PFSK-1 (cell line): ENCODE results near the gene LILRB3.

ENCODE experiments used
- FOXP2 ChIP-seq: optimal IDR thresholded peaks from 2 replicates; pipeline ENCODE3; 2011; ENCODE audit warnings: borderline replicate concordance, control low read depth, inconsistent platforms; ENCODE audit not compliant: insufficient read depth; ENCODE audit errors: extremely low read length, extremely low read depth
- POLR2AphosphoS5 ChIP-seq: IDR thresholded peaks from 2 replicates; pipeline ENCODE4 v1.6.1; 2012; ENCODE audit warnings: low read depth, mild to moderate bottlenecking, control low read depth, low read length, moderate library complexity
- SIN3A ChIP-seq: IDR thresholded peaks from 2 replicates; pipeline ENCODE4 v1.6.1; 2012; ENCODE audit warnings: mild to moderate bottlenecking, low read length, moderate library complexity, borderline replicate concordance; ENCODE audit not compliant: insufficient read depth
- TAF1 ChIP-seq: IDR thresholded peaks from 2 replicates; pipeline ENCODE4 v1.6.1; 2012; ENCODE audit warnings: low read length, control low read depth, borderline replicate concordance; ENCODE audit not compliant: insufficient read depth
- TF ChIP-seq, protein P1 (sequence below), 2 experiments: IDR thresholded peaks; 2 replicates each; pipeline versions ENCODE4 v1.6.1 to v1.8.0; 2011 to 2012; ENCODE audit warnings: low read depth in 2 of 2, low read length in 2 of 2, control low read depth in 1 of 2, inconsistent platforms in 1 of 2, mild to moderate bottlenecking in 1 of 2, moderate library complexity in 1 of 2; ENCODE audit not compliant: insufficient read depth in 1 of 2

Gene LILRB3

DNA sequence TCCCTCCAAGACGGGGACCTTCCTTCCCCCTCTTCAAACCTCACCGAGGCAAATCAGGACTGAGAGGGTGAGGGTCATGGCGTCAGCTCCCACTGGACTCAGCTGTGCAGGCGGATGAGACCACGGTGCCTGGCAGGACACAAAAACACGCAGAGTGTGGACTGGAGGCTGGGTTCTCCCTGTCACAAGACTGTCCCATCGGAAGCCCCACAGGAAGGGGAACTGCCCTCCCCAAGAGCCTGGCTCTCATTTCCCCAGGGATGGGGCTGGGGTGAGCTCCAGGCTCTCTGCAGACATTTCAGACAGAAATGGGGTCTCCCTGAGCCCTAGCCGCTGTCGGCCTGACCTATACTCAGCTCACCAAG, 34.3 kb upstream of the LILRB3 start, which contains the start of gene LILRB5:
Gene LILRB5 (minus strand): TSS at position 158 of the 365 bp plus-strand sequence. CDS start 80 bp downstream, at position 78.
- TF ChIP-seq, protein P1, sequence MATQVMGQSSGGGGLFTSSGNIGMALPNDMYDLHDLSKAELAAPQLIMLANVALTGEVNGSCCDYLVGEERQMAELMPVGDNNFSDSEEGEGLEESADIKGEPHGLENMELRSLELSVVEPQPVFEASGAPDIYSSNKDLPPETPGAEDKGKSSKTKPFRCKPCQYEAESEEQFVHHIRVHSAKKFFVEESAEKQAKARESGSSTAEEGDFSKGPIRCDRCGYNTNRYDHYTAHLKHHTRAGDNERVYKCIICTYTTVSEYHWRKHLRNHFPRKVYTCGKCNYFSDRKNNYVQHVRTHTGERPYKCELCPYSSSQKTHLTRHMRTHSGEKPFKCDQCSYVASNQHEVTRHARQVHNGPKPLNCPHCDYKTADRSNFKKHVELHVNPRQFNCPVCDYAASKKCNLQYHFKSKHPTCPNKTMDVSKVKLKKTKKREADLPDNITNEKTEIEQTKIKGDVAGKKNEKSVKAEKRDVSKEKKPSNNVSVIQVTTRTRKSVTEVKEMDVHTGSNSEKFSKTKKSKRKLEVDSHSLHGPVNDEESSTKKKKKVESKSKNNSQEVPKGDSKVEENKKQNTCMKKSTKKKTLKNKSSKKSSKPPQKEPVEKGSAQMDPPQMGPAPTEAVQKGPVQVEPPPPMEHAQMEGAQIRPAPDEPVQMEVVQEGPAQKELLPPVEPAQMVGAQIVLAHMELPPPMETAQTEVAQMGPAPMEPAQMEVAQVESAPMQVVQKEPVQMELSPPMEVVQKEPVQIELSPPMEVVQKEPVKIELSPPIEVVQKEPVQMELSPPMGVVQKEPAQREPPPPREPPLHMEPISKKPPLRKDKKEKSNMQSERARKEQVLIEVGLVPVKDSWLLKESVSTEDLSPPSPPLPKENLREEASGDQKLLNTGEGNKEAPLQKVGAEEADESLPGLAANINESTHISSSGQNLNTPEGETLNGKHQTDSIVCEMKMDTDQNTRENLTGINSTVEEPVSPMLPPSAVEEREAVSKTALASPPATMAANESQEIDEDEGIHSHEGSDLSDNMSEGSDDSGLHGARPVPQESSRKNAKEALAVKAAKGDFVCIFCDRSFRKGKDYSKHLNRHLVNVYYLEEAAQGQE (IDR thresholded peaks at IDR 0.05; ENCODE audit: insufficient read depth in 1 of 2, low read depth in 2 of 2, low read length in 2 of 2) = no peak
- TF ChIP-seq SIN3A (no peak), TAF1 (no peak), FOXP2 (no peak), POLR2AphosphoS5 (no peak)

DNA sequence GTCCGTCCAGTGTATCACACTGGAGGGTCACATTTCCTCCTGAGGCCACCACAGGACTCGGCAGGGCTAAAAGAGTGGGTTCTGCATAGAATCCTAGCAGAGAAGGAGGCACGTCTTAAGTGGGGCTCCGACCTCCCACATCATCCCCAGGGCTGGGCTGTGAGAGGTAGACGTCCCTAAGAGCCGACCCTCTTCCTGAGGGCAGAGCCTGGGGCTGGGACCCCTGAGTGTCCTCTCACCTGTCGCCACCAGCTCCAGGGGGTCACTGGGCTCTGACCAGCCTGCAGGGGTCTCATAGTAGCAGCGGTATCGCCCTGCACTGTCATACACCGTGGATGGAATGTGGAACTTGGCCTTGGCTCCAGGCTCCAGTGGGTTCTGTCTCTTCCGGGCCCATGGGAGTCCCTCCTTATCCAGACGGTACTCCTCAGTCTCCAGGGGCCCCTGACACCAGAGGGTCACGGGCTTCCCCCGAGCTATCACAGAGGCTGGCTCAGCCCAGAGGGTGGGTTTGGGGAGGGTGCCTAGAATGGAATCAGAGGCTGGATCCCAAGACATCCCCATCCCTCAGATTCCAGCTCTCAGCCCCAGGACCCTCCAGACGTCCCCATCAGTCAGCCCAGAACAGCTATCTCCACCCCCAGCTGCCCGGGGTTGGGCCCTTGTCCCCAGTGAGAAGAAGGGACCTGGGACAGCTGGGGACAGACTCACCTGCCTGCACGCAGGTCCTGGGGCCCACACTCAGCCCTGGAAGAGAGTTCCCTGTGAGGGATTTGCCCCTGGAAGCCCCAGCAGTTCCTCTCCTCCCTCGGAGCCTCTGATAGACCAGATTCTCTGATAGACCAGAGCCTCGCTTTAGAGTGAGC, 33.7 kb upstream of the LILRB3 start:
- TF ChIP-seq POLR2AphosphoS5 = no peak
- TF ChIP-seq, protein P1 (IDR thresholded peaks at IDR 0.05; ENCODE audit: insufficient read depth in 1 of 2, low read depth in 2 of 2, low read length in 2 of 2) = no peak
- no peak for TF ChIP-seq SIN3A
- no peak for TF ChIP-seq TAF1
- no peak for TF ChIP-seq FOXP2

DNA sequence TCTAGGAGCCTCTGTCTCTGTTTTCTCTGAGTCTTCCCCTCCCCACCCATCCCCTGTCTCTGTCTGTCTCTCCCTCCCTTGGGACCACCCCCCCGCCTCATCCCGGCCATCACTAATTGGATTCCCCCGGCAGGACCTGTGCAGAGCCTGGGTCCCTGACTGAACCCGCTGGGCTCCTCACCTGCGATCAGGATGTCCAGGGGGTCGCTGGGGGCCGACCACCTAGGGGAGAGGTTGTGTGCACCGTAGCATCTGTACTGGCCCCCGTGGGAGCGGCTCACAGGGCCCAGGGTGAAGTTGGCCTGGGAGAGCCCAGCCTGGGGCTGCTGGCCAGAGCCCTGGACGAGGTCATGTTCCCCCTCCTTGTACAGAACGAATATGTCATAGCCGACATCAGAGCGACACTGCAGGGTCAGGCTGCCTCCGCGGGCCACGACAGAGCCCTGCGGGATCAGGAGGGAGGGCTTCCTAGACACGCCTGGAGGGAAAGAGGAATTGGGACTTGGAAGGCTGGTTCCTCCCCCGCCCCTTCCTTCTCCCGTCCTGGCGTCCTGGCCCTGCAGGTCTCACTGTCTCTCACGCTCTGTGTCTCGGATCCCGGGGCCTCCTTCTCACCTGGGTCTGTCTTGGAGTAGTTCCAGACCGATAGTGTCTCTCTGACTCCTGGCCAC, 32.4 kb upstream of the LILRB3 start:
- TF ChIP-seq SIN3A (no peak), POLR2AphosphoS5 (no peak), TAF1 (no peak), FOXP2 (no peak)
- TF ChIP-seq, protein P1 (IDR thresholded peaks at IDR 0.05; ENCODE audit: insufficient read depth in 1 of 2, low read depth in 2 of 2, low read length in 2 of 2) = no peak

DNA sequence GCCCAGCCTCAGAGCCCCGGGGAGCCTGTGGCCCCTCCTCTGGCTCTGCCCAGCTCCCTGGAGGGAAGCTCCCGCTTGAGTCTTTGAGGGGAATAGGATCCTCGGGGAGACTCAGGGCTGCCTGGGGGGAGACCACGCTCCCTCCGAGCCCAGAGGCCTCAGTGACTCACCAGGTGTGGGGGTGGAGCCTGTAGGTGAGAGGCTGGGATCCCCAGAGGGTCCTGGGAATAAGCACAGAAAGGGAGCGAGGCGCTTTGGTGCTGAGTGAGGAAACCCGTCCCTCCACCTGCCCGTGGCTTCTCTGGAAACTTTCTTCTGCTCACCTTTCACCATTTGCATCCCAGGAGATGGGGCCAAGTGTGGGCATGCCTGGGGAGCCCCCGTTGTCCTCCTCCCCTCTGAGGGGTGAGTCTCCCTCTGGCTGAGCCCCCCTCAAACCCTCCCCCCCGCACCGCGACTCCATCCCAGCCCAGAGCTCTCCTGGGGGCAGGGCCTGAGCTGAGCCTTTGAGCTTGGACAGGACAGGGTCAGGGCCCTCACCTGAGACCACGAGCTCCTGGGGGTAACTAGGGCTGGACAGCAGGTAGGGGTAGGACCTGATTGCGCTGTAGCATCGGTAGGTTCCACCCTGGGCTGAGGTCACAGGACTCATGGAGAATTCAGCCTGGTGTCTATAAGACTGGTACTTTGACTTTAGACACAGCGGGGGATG, 31.5 kb upstream of the LILRB3 start:
- no peak for TF ChIP-seq POLR2AphosphoS5
- TF ChIP-seq SIN3A = no peak
- TF ChIP-seq, protein P1 (IDR thresholded peaks at IDR 0.05; ENCODE audit: insufficient read depth in 1 of 2, low read depth in 2 of 2, low read length in 2 of 2) = no peak
- no peak for TF ChIP-seq TAF1
- TF ChIP-seq FOXP2 = no peak
